ENCODE results near the gene MIB2.

DNA sequence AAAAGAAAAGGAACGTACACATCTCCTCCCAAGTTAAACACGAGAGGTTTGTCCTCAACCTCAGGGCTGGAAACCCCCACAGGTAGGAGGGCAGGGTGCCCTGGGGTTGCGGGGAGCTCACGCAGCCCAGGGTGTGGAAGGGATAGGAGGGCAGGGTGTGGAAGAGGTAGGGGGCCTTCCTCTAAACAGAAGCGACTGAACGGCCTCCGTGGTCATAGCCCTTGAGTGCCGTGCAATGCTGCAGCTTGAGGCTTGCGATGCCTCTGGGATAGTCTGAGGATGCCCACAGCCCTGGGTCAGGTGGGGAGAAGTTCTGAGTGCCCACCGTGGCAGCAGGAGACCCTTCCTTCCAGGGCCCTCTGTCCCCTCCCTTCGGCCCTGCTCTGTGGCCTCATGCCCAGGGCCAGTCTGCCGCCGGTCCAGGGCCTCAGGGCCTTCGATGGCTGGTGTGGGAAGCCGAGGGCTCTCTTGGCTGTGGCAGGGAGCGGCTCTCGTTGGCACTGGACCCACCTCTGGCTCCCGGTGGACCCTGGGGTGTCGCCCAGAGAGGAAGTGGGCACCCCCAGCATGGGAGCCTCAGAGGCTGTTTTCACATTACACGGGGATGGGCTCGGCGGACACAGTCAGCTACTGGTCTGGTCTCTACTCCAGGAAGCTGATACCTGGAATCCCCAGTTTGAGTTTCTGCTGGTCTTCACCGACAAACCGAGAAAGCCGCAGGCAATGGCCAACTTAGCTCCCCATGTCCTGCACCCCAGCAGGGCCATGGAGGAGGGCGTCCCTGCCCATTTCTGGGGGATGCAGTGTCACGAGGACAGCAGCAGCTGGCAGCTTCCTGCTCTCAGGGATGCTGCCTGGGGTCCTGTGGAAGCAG, 49.9 kb downstream of the MIB2 start:
- TF ChIP-seq, protein P1, sequence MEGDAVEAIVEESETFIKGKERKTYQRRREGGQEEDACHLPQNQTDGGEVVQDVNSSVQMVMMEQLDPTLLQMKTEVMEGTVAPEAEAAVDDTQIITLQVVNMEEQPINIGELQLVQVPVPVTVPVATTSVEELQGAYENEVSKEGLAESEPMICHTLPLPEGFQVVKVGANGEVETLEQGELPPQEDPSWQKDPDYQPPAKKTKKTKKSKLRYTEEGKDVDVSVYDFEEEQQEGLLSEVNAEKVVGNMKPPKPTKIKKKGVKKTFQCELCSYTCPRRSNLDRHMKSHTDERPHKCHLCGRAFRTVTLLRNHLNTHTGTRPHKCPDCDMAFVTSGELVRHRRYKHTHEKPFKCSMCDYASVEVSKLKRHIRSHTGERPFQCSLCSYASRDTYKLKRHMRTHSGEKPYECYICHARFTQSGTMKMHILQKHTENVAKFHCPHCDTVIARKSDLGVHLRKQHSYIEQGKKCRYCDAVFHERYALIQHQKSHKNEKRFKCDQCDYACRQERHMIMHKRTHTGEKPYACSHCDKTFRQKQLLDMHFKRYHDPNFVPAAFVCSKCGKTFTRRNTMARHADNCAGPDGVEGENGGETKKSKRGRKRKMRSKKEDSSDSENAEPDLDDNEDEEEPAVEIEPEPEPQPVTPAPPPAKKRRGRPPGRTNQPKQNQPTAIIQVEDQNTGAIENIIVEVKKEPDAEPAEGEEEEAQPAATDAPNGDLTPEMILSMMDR (IDR thresholded peaks at IDR 0.05) = no peak
- TF ChIP-seq POLR2AphosphoS5 (IDR thresholded peaks at IDR 0.05) (no peak), POLR2A (IDR thresholded peaks at IDR 0.05) (no peak), EP300 (IDR thresholded peaks at IDR 0.05; ENCODE audit: low read depth) (no peak)

All from transverse colon (tissue), 4 donors.